ENCODE results near the gene IRX2.
A peak's percentile ranks its signal among the peaks of the same experiment; 100 is the strongest.

IRX2 gene

GRCh38 chr5:2751592-2752021 lies at the start of gene IRX2:
Gene IRX2, minus strand, starts transcription at chr5:2751677. Its CDS starts 264 bp downstream, at chr5:2751413.
- H3K27ac ChIP-seq, result peak within 1 kb of the TSS; percentile 67
- peak; percentile 87 for DNase-seq (ENCODE audit: low read depth, low spot score)

- no peak overlapping the region for H3K27ac ChIP-seq
- DNase-seq (ENCODE audit: low read depth, low spot score), result no peak
Observed at GRCh38 chr5:2800035-2800434, 48.6 kb upstream of the IRX2 start.

GRCh38 chr5:2797981-2798380 lies 46.5 kb upstream of the IRX2 start:
- no peak overlapping the region for H3K27ac ChIP-seq
- no peak for DNase-seq (ENCODE audit: low read depth, low spot score)

- DNase-seq (ENCODE audit: low read depth, low spot score), result no peak
Observed at GRCh38 chr5:2797160-2797559, 45.7 kb upstream of the IRX2 start.

GRCh38 chr5:2783223-2783622 lies 31.7 kb upstream of the IRX2 start:
- DNase-seq (ENCODE audit: low read depth, low spot score), result no peak
- H3K27ac ChIP-seq, result no peak overlapping the region

More at GRCh38 chr5:2797160-2797559, 45.7 kb upstream of the IRX2 start:
- H3K27ac ChIP-seq, result no peak overlapping the region

- no peak overlapping the region for H3K27ac ChIP-seq
Observed at GRCh38 chr5:2782658-2783057, 31.2 kb upstream of the IRX2 start.

GRCh38 chr5:2780421-2781171 lies 29.1 kb upstream of the IRX2 start:
- peak; percentile 48 for DNase-seq (ENCODE audit: low read depth, low spot score)
- H3K27ac ChIP-seq, result peak overlapping the region; percentile 58

More at GRCh38 chr5:2782658-2783057, 31.2 kb upstream of the IRX2 start:
- DNase-seq (ENCODE audit: low read depth, low spot score), result no peak

GRCh38 chr5:2779459-2779858 lies 28.0 kb upstream of the IRX2 start:
- no peak for DNase-seq (ENCODE audit: low read depth, low spot score)
- H3K27ac ChIP-seq, result peak overlapping the region; percentile 58

- no peak for DNase-seq (ENCODE audit: low read depth, low spot score)
- no peak overlapping the region for H3K27ac ChIP-seq
Observed at GRCh38 chr5:2776337-2777302, 25.1 kb upstream of the IRX2 start.

GRCh38 chr5:2773327-2773726 lies 21.9 kb upstream of the IRX2 start:
- no peak for DNase-seq (ENCODE audit: low read depth, low spot score)
- H3K27ac ChIP-seq, result no peak overlapping the region

GRCh38 chr5:2767089-2767488 lies 15.6 kb upstream of the IRX2 start:
- DNase-seq (ENCODE audit: low read depth, low spot score), result no peak
- H3K27ac ChIP-seq, result no peak overlapping the region

GRCh38 chr5:2764581-2764980 lies 13.1 kb upstream of the IRX2 start:
- no peak overlapping the region for H3K27ac ChIP-seq
- no peak for DNase-seq (ENCODE audit: low read depth, low spot score)

GRCh38 chr5:2763533-2763794 lies 12.0 kb upstream of the IRX2 start:
- H3K27ac ChIP-seq, result no peak overlapping the region
- no peak for DNase-seq (ENCODE audit: low read depth, low spot score)

GRCh38 chr5:2762744-2763532 lies 11.5 kb upstream of the IRX2 start:
- H3K27ac ChIP-seq, result no peak overlapping the region
- DNase-seq (ENCODE audit: low read depth, low spot score), result no peak

- no peak for DNase-seq (ENCODE audit: low read depth, low spot score)
- no peak overlapping the region for H3K27ac ChIP-seq
Observed at GRCh38 chr5:2761921-2762488, 10.5 kb upstream of the IRX2 start.

- no peak for DNase-seq (ENCODE audit: low read depth, low spot score)
- H3K27ac ChIP-seq, result no peak overlapping the region
Observed at GRCh38 chr5:2759696-2760461, 8.4 kb upstream of the IRX2 start.

- H3K27ac ChIP-seq, result peak overlapping the region; percentile 62
- no peak for DNase-seq (ENCODE audit: low read depth, low spot score)
Observed at GRCh38 chr5:2759091-2759490, 7.6 kb upstream of the IRX2 start.

- no peak for DNase-seq (ENCODE audit: low read depth, low spot score)
- peak overlapping the region; percentile 62 for H3K27ac ChIP-seq
Observed at GRCh38 chr5:2758632-2759031, 7.2 kb upstream of the IRX2 start.

- peak overlapping the region; percentile 62 for H3K27ac ChIP-seq
- peak; percentile 98 for DNase-seq (ENCODE audit: low read depth, low spot score)
Observed at GRCh38 chr5:2757563-2758351, 6.3 kb upstream of the IRX2 start.
